Memory B cell (primary cell): ENCODE results near the gene SAMD11.
"Not testable (repeated sequence)": the region's sequence is repeated elsewhere in the genome, so short reads cannot be mapped to it uniquely, and the experiment has no call there.

Experiments
- ATAC-seq: fragments of 150-1000 bp; cut with Tn5 transposase; 2 replicates; pipeline ENCODE4 v1.10.0; 2021; ENCODE audit warnings: low read depth, mild to moderate bottlenecking, moderate library complexity
- DNase-seq, 2 donors: peaks; one replicate each; pipeline ENCODE4 v3.0.0; 2022; ENCODE audit warnings: low spot score in 2 of 2
- H3K27ac Mint-ChIP-seq: one replicate; pipeline ENCODE4 v1.8.0; 2022; ENCODE audit warnings: mild to moderate bottlenecking, moderate library complexity, mixed read lengths
- H3K27me3 Mint-ChIP-seq: one replicate; pipeline ENCODE4 v1.8.0; 2022; ENCODE audit warnings: mixed read lengths
- H3K36me3 Mint-ChIP-seq: one replicate; pipeline ENCODE4 v1.8.0; 2022; ENCODE audit warnings: mild to moderate bottlenecking, mixed read lengths
- H3K4me1 Mint-ChIP-seq: one replicate; pipeline ENCODE4 v1.8.0; 2022; ENCODE audit warnings: mixed read lengths
- H3K4me3 Mint-ChIP-seq: one replicate; pipeline ENCODE4 v1.8.0; 2022; ENCODE audit warnings: mild to moderate bottlenecking, moderate library complexity, mixed read lengths
- H3K9me3 Mint-ChIP-seq: one replicate; pipeline ENCODE4 v1.8.0; 2022; ENCODE audit warnings: mixed read lengths

Gene SAMD11

GRCh38 chr1:970973-971730, 47.4 kb downstream of the SAMD11 start:
- Mint-ChIP-seq H3K4me3 (no peak overlapping the region), H3K9me3 (no peaks in the 10 kb centered on the region), H3K27me3 (peaks cover 23% of the 10 kb centered on the region), H3K36me3 (no peaks in the 10 kb centered on the region), H3K27ac (no peak overlapping the region), H3K4me1 (peaks cover 3% of the 10 kb centered on the region)
- DNase-seq = no peak
- no peak for ATAC-seq

- H3K36me3 Mint-ChIP-seq = no peaks in the 10 kb centered on the region
- DNase-seq = no peak
- no peak overlapping the region for H3K27ac Mint-ChIP-seq
- H3K4me1 Mint-ChIP-seq = peaks cover 3% of the 10 kb centered on the region
- no peaks in the 10 kb centered on the region for H3K9me3 Mint-ChIP-seq
- no peak overlapping the region for H3K4me3 Mint-ChIP-seq
- ATAC-seq = no peak
- peaks cover 23% of the 10 kb centered on the region for H3K27me3 Mint-ChIP-seq
Observed at GRCh38 chr1:971751-972506, 48.2 kb downstream of the SAMD11 start.

- no peak overlapping the region for H3K4me3 Mint-ChIP-seq
- H3K27ac Mint-ChIP-seq = no peak overlapping the region
- ATAC-seq (no peak), DNase-seq (no peak)
- peaks cover 3% of the 10 kb centered on the region for H3K4me1 Mint-ChIP-seq
- H3K36me3 Mint-ChIP-seq = no peaks in the 10 kb centered on the region
- H3K27me3 Mint-ChIP-seq = peaks cover 23% of the 10 kb centered on the region
- H3K9me3 Mint-ChIP-seq = no peaks in the 10 kb centered on the region
Observed at GRCh38 chr1:972726-973458, 49.2 kb downstream of the SAMD11 start.

GRCh38 chr1:973459-974292, 50.0 kb downstream of the SAMD11 start:
- DNase-seq (no peak), ATAC-seq (no peak)
- Mint-ChIP-seq H3K9me3 (no peaks in the 10 kb centered on the region), H3K4me3 (no peak overlapping the region), H3K4me1 (peaks cover 3% of the 10 kb centered on the region), H3K27me3 (peaks cover 23% of the 10 kb centered on the region), H3K27ac (no peak overlapping the region), H3K36me3 (peaks cover 4% of the 10 kb centered on the region)

- H3K4me1 Mint-ChIP-seq = peaks cover 3% of the 10 kb centered on the region
- peaks cover 4% of the 10 kb centered on the region for H3K36me3 Mint-ChIP-seq
- no peaks in the 10 kb centered on the region for H3K9me3 Mint-ChIP-seq
- no peak overlapping the region for H3K4me3 Mint-ChIP-seq
- H3K27ac Mint-ChIP-seq = no peak overlapping the region
- ATAC-seq (no peak), DNase-seq (no peak)
- peaks cover 22% of the 10 kb centered on the region for H3K27me3 Mint-ChIP-seq
Observed at GRCh38 chr1:974293-974640, 50.5 kb downstream of the SAMD11 start.

- peaks cover 4% of the 10 kb centered on the region for H3K36me3 Mint-ChIP-seq
- no peak overlapping the region for H3K27ac Mint-ChIP-seq
- no peaks in the 10 kb centered on the region for H3K9me3 Mint-ChIP-seq
- H3K4me3 Mint-ChIP-seq = peak overlapping the region; percentile 53
- DNase-seq (no peak), ATAC-seq (no peak)
- H3K27me3 Mint-ChIP-seq = peaks cover 17% of the 10 kb centered on the region
- H3K4me1 Mint-ChIP-seq = peaks cover 3% of the 10 kb centered on the region
Observed at GRCh38 chr1:974687-975328, 51.1 kb downstream of the SAMD11 start.

GRCh38 chr1:975365-975764, 51.6 kb downstream of the SAMD11 start:
- Mint-ChIP-seq H3K4me3 (no peak overlapping the region), H3K27me3 (peaks cover 17% of the 10 kb centered on the region), H3K9me3 (no peaks in the 10 kb centered on the region), H3K4me1 (peaks cover 3% of the 10 kb centered on the region), H3K36me3 (peaks cover 4% of the 10 kb centered on the region), H3K27ac (no peak overlapping the region)
- DNase-seq (no peak), ATAC-seq (no peak)

- Mint-ChIP-seq H3K4me1 (peaks cover 3% of the 10 kb centered on the region), H3K27me3 (peaks cover 17% of the 10 kb centered on the region), H3K4me3 (peak overlapping the region; percentile 29), H3K9me3 (no peaks in the 10 kb centered on the region), H3K36me3 (peaks cover 4% of the 10 kb centered on the region), H3K27ac (no peak overlapping the region)
- DNase-seq (peak; percentile 44 to 72), ATAC-seq (peak; percentile 88)
Observed at GRCh38 chr1:975896-976683, 52.4 kb downstream of the SAMD11 start.

- H3K9me3 Mint-ChIP-seq, H3K4me1 Mint-ChIP-seq, H3K27ac Mint-ChIP-seq, ATAC-seq, H3K36me3 Mint-ChIP-seq, DNase-seq, H3K4me3 Mint-ChIP-seq: not testable (repeated sequence)
- H3K27me3 Mint-ChIP-seq = peaks cover 17% of the 10 kb centered on the region
Observed at GRCh38 chr1:976791-977190, 53.1 kb downstream of the SAMD11 start.

- H3K27me3 Mint-ChIP-seq = peaks cover 23% of the 10 kb centered on the region
- H3K27ac Mint-ChIP-seq = no peak overlapping the region
- DNase-seq (no peak), ATAC-seq (no peak)
- H3K9me3 Mint-ChIP-seq = no peaks in the 10 kb centered on the region
- H3K36me3 Mint-ChIP-seq = peaks cover 4% of the 10 kb centered on the region
- peak overlapping the region; percentile 62 for H3K4me3 Mint-ChIP-seq
- peaks cover 3% of the 10 kb centered on the region for H3K4me1 Mint-ChIP-seq
Observed at GRCh38 chr1:978069-978834, 54.5 kb downstream of the SAMD11 start.

GRCh38 chr1:978835-979743, 55.4 kb downstream of the SAMD11 start:
- Mint-ChIP-seq H3K27ac (no peak overlapping the region), H3K4me1 (peaks cover 5% of the 10 kb centered on the region), H3K36me3 (peaks cover 4% of the 10 kb centered on the region), H3K4me3 (no peak overlapping the region), H3K9me3 (no peaks in the 10 kb centered on the region), H3K27me3 (peaks cover 24% of the 10 kb centered on the region)
- ATAC-seq = no peak
- no peak for DNase-seq
